Fibroblast of skin of left quadriceps (primary cell): ENCODE data around the gene C16orf74.
A peak's percentile ranks its signal among the peaks of the same experiment; 100 is the strongest.

Experiments
- DNase-seq, 2 experiments: peaks; one replicate each; pipeline ENCODE4 v3.0.0-alpha.2; 2013; ENCODE audit warnings: low read depth in 2 of 2

C16orf74 gene

GRCh38 chr16:85696781-85697180 lies 54.1 kb downstream of the C16orf74 start:
- no peak for DNase-seq

GRCh38 chr16:85695196-85696128 lies 55.4 kb downstream of the C16orf74 start:
- DNase-seq, result no peak

GRCh38 chr16:85690469-85691064 lies 60.3 kb downstream of the C16orf74 start:
- no peak for DNase-seq

- no peak for DNase-seq
Observed at GRCh38 chr16:85689950-85690320, 61.0 kb downstream of the C16orf74 start.

GRCh38 chr16:85689285-85689949 lies 61.5 kb downstream of the C16orf74 start:
- DNase-seq, result no peak

GRCh38 chr16:85688586-85689284 lies 62.2 kb downstream of the C16orf74 start, which contains the start of gene GINS2:
GINS2 (minus strand) TSS chr16:85688954; CDS start chr16:85688898, 56 bp downstream.
- peak; percentile 74 to 77 for DNase-seq

- no peak for DNase-seq
Observed at GRCh38 chr16:85687651-85688471, 63.0 kb downstream of the C16orf74 start.

GRCh38 chr16:85686912-85687591 lies 63.8 kb downstream of the C16orf74 start:
- DNase-seq, result no peak

GRCh38 chr16:85685251-85685650 lies 65.6 kb downstream of the C16orf74 start:
- DNase-seq, result no peak

- DNase-seq, result no peak
Observed at GRCh38 chr16:85683363-85683762, 67.5 kb downstream of the C16orf74 start.

GRCh38 chr16:85682516-85682915 lies 68.4 kb downstream of the C16orf74 start:
- DNase-seq, result no peak

GRCh38 chr16:85681255-85681654 lies 69.6 kb downstream of the C16orf74 start:
- no peak for DNase-seq

- no peak for DNase-seq
Observed at GRCh38 chr16:85680352-85680944, 70.4 kb downstream of the C16orf74 start.

- no peak for DNase-seq
Observed at GRCh38 chr16:85679870-85680269, 71.0 kb downstream of the C16orf74 start.

GRCh38 chr16:85678821-85679220 lies 72.1 kb downstream of the C16orf74 start:
- no peak for DNase-seq

GRCh38 chr16:85678016-85678415 lies 72.9 kb downstream of the C16orf74 start:
- DNase-seq, result no peak

- no peak for DNase-seq
Observed at GRCh38 chr16:85677383-85677967, 73.4 kb downstream of the C16orf74 start.

- no peak for DNase-seq
Observed at GRCh38 chr16:85676466-85676865, 74.4 kb downstream of the C16orf74 start.

- no peak for DNase-seq
Observed at GRCh38 chr16:85675251-85675874, 75.5 kb downstream of the C16orf74 start.
